Right forelimb (tissue), 1 donor: ENCODE data around the gene FAM50B.
A peak's percentile ranks its signal among the peaks of the same experiment; 100 is the strongest.

ENCODE experiments used
- DNase-seq: peaks from one replicate; pipeline ENCODE4 v3.0.0-alpha.2; 2018

Gene FAM50B, protein sequence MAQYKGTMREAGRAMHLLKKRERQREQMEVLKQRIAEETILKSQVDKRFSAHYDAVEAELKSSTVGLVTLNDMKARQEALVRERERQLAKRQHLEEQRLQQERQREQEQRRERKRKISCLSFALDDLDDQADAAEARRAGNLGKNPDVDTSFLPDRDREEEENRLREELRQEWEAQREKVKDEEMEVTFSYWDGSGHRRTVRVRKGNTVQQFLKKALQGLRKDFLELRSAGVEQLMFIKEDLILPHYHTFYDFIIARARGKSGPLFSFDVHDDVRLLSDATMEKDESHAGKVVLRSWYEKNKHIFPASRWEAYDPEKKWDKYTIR

DNA sequence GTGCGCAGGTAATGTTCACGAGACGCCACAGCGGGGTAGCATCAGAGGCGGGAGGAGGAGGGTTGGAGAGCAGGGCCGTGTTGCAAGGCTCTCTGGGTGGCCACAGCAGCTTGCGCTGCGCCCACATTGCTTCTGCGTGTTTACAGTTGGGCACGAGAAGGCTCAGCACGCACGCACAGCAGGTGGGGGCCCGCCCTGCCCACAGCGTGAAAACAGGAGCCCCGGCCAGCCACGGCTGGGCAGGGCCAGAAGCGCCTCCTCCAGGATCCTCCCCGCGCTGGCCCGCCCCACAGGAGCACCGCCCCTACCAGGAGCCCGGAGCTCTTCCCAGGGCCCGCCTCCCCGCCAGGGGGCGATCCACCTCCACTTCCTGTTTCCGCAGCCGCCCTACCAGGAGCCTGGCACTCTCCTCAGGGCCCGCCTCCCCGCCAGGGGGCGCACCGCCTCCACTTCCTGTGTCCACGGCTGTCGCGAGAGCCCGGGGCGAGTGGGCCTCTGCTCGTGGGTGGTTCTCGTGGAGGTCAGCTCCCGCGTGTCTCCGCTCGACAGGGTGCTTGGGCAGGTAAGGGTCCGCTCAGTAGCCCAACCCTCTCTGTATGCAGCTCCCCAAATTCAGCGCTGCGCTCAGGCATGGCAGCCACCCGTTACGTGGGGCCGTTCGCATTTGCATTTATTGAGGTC, at the start of gene FAM50B:
Gene FAM50B, plus strand, starts transcription at position 449 of the 681 bp plus-strand sequence. CDS start 439 bp downstream, outside the sequence.
- DNase-seq, result peak; percentile 96

- DNase-seq, result no peak
These were observed 49.5 kb upstream of the FAM50B start for GRCh38 chr6:3799719-3800118.

GRCh38 chr6:3800850-3801591, 48.2 kb upstream of the FAM50B start:
- no peak for DNase-seq

DNA sequence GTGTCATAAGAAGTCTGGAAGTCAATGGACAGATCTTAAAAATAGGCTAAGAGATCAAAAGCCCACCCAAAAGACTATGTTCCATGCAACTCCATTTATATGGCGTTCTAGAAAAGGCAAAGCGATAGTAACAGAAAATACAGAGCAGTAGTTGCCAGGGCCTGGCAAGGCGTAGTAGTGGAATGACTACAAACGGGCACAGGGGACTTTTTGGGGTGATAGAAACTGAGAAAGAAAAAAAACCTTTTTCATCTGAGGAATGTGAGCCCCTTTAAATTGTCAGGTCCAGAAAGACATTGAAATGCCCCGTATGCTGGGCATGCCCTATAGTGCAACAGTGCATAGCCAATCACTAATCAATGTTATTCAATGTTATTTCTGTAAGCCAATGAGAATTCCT, 47.2 kb upstream of the FAM50B start:
- no peak for DNase-seq

DNA sequence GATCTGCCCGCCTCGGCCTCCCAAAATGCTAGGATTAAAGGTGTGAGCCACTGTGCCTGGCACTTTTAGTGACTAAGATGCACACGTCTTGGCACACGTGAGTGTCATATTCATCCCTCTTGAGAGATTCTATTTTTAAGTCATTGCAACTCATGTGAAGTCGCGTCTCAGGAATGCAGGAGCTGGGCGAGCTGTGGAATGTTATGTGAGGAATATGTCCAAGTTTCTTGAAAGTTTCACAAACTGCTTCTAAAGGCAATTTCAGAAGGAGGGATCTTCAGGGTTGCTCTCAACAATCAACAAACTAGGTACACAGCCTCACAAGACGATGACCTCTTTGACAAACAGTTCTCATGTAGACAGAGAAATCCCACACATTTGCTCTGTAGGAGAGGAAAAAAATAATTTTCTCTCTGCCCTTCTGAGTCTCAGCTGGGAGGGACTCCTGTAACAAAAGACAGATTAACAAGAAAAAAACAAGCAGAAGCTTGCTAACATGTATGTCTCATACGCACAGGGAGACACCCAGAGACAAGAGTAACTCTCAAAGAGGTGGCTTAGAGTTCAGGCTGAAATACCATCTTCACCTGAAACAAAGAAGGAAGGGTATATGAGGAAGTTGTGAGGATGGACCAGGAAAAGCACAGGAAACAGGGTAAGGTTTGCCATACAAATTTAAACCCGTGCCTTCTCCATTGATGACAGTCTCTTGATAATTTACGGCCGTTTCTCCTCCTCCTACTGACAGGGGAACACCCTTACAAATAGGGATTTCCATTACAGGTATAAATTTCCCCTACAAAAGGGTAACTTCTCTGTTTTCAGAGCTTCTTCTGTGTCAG, 45.3 kb upstream of the FAM50B start:
- DNase-seq, result no peak

- DNase-seq, result no peak
These were observed 44.2 kb upstream of the FAM50B start for GRCh38 chr6:3804964-3805363.

GRCh38 chr6:3805448-3806123, 43.6 kb upstream of the FAM50B start:
- no peak for DNase-seq

- DNase-seq, result no peak
These were observed 42.8 kb upstream of the FAM50B start for GRCh38 chr6:3806169-3806922.

DNA sequence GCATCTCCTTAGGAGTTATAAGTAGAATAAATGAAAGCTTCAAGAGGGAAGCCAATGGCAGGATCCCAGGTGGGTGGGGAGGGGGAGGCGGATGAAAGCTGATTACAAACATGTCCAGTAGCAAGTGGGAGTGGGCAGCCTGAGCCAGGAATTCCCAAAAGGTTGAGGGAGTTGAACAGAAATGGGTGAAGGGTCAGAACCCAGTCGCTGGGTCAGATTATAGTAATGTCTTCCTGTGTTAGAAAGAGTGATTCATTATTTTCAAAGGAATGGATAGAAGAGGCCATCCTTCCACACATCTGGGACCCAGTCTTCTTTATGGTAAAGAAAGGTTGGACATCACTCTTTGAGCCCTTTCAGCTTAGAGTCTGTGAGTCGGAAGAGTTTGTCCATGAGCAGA, 41.0 kb upstream of the FAM50B start:
- no peak for DNase-seq

DNA sequence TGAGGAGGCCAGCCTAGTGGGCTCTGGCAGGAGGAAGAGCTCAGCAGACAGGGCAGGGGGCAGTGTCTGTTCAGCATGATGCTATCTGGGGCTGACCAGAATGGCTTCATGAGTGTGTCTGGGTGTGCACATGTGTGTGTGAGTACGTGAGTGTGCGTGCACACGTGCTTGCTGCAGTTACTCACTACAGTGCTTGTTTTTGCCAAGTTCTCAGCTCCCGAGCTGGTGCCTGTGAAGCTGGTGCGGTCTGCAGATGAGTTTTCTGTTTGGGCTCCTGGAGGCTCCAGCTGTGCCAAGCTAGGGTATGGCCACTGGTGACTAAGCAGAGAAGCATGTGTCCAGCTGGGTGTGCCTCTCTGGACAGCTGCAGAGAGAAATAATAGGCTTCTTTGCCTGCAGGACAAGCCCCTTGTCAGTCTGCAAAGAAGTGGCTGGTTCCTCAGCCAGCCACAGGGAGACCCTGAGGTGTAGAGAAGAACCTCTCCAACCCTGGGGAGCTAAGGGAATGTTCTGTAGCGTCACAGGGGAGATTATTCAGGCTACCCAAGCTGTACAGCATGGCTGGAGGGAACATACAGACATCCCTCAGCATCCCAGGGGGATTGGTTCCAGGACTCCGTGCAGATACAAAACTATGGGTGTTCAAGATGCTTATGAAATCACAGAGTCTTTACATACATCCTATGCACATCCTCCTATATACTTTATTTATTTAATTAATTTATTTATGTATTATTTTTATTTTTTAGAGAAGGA, 40.2 kb upstream of the FAM50B start:
- no peak for DNase-seq

- DNase-seq, result no peak
These were observed 39.7 kb upstream of the FAM50B start for GRCh38 chr6:3809515-3809891.

DNA sequence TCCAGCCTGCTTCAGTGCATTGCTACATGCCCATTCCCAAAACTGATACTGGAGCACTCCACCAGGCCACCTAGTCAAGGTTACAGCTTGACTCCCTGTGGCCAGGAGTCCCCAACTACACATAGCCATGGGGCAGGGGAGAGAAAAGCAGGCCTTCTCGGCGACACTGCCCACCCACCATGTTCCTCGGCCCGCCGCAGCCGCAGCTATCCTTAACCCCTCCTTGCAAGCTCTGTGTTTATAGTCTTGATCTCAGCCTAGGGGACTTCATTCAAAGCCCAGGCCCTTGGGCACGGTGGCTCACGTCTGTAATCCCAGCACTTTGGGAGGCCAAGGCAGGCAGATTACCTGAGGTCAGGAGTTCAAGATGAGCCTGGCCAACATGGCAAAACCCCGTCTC, 39.2 kb upstream of the FAM50B start:
- no peak for DNase-seq

- DNase-seq, result no peak
These were observed 38.0 kb upstream of the FAM50B start for GRCh38 chr6:3811191-3811590.

DNA sequence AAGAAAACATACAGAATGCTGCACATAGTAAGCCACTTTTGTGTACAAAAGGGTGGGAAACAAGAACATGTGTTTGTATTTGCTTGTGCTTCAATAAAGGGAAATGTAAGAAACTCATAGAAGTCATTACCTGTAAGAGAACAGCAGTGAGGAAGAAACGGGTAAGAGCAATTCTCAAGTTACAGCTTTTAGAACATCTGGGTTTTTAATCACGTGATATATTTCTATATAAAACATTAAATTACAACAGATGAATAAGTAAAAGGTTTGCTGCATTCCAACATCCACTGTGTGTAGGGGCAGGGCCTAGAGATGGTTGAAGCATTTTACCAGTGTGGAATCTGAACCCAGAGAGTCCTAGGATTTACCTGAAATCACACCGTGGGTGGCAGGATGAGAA, 36.6 kb upstream of the FAM50B start:
- no peak for DNase-seq

DNA sequence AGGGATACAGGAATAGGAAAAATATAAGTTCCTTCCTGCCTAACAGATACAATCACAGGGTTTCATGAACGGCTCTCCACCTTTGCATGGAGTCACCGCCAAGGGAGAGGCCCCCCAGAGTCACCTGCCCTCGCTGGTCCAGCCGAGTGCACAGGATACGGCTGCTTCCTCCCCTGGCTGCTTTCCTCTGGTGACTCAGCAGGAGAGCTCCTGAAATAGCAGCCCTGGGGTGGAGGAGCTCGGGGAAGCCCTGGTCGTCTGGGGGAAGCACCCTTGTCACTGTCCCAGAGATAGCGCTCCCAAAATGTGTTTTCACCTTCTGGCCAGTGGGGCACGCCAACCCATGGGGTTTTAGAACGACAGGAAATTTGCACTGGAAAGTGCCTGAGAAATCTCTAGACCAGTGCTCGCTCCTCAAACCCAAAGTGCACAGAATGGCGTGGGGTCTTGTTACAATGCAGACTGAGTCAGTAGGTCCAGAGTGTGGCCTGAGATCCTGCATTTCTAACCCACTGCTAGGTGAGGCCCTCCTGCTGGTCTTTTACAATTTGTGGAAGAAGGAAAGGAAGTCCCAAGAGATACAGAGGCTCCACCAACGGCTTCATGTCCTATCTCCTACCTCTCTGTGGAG, 35.9 kb upstream of the FAM50B start:
- DNase-seq, result no peak

DNA sequence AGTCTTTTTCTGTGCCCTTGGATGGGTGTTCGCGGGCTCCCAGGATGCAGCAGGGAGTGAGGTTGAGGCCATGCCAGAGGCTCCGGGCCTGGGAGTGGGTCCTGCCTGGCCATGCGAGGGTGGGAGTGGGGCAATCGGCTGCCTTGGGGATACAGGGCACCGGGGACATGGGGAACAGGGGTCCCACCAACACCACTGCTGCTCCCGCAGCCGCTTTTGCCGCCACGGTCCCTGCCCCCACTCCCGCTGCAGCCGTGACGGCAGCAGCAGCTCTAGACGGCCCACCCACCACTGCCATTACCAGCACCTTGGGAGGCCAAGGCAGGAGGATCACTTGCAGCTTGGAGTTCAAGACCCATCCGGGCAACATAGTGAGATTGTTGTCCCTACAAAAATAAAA, 35.3 kb upstream of the FAM50B start:
- no peak for DNase-seq

DNA sequence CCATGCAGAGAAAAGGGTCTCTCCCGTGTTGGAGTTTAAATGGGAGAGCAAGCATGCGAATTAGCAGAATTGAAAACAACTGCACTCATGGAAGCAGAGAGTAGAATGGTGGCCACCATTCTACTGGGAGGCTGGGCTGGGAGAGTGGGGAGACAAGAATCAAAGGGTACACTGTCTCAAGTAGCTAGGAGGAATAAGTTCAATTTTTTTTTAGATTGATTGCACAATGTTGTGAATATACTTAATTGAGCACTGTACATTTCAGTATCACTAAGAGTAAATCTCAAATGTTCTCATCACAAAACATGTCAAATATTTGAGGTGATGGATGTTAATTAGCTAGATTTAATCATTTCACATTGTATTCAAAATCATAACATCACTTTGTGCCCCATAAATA, 34.6 kb upstream of the FAM50B start:
- no peak for DNase-seq

- no peak for DNase-seq
These were observed 32.9 kb upstream of the FAM50B start for GRCh38 chr6:3816251-3816650.

DNA sequence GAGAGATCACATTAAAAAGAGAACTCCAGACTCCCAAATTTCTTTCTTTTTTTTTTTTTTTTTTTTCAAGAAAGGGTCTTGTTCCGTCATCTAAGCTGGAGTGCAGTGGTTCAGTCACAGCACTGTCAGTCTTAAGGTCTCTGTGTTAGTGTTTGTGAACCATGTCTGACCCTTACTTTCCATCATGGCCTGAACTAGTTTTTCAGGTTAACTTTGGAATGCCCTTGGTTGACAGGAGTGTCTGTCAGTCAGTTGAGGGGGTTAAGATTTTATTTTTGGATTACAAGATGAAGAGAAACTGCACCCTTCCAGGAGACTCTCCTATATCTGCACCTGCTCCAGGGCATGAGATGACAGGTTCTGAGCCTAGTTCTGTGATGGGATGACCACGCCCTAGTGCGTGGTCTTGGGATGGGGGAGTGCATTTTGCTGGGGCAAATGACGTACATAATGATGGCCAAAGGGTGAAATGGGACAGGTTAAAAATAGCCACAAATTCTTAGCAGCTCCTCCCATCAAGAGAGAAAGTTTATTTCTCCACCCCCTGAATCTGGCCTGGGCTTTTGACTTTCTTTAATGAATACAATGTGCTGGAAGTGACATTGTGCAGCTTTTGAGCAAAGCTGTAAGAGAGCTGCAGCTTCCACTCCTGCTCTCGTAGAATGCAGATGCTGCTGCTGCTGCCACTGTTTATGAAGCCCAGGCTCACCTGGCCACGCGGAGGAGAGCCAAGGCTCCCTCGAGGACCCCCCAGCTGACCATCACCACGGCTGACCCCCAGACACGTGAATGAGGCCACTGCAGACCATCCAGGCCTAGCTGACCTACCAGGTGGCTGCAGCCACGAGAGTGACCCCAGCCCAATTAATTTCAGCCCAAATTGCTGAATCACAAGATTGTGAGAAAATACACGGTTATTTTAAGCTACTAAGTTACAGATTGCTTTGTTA, 29.7 kb upstream of the FAM50B start:
- DNase-seq, result no peak
